AG04450 (cell line): ENCODE data around the gene TRIM24. TPM values are rescaled to one million over a fixed set of nuclear protein-coding genes. Genes with fewer than 3 reads are reported as not detected.
"Not testable (repeated sequence)": the region's sequence is repeated elsewhere in the genome, so short reads cannot be mapped to it uniquely, and the experiment has no call there.

Experiments used
- CTCF ChIA-PET: fragments of 300-600, 350-600 bp; formaldehyde crosslinking; extraction: SDS; loops from one replicate; lab custom pipeline; 2022; ENCODE audit warnings: antibody characterized with exemption, inconsistent platforms; lab: Charles Lee
- POLR2A ChIA-PET: fragments of 350-600 bp; formaldehyde crosslinking; extraction: SDS; loops from one replicate; lab custom pipeline; 2021; ENCODE audit warnings: antibody characterized with exemption, inconsistent platforms; lab: Yijun Ruan, JAX
- DNase-seq: peaks from one replicate; pipeline ENCODE4 v3.0.0-alpha.2; 2011; ENCODE audit warnings: low read depth, low spot score
- H3K27ac ChIP-seq: one replicate; pipeline ENCODE4 v1.5.1; 2012; ENCODE audit warnings: low read depth, low read length, control low read depth
- H3K27me3 ChIP-seq: one replicate; pipeline ENCODE4 v1.6.0; 2012; ENCODE audit warnings: low read length; ENCODE audit not compliant: control insufficient read depth, insufficient read depth
- H3K4me3 ChIP-seq: 2 replicates; pipeline ENCODE4 v1.5.1; 2011; ENCODE audit warnings: mild to moderate bottlenecking, low read depth, low read length, control low read depth
- H3K9me3 ChIP-seq: 2 replicates; pipeline ENCODE4 v1.5.1; 2012; ENCODE audit warnings: low read length; ENCODE audit not compliant: control insufficient read depth, insufficient read depth
- CTCF ChIP-seq: IDR thresholded peaks from 2 replicates; pipeline ENCODE4 v1.5.1; 2011; ENCODE audit warnings: low read depth, low read length, control low read depth, inconsistent platforms
- polyA plus RNA-seq: library from polyadenylated mRNA; depleted of rRNA; stranded (reverse); fragments of >200 nt; gene quantifications from 2 replicates; pipeline ENCODE4 v1.2.3, GENCODE V29; 2011

TRIM24 gene
- polyA plus RNA-seq, 1 experiment, result 9.3 TPM

GRCh38 chr7:138478499-138478908 lies 18.4 kb downstream of the TRIM24 start:
- H3K27ac ChIP-seq, result no peak overlapping the region
- H3K9me3 ChIP-seq, result no peaks in the 10 kb centered on the region
- no peak for DNase-seq
- no peaks in the 10 kb centered on the region for H3K27me3 ChIP-seq
- POLR2A ChIA-PET, result no interaction called here
- no peak for TF ChIP-seq CTCF
- CTCF ChIA-PET, result no interaction called here
- H3K4me3 ChIP-seq, result no peak overlapping the region

GRCh38 chr7:138480527-138480926 lies 20.5 kb downstream of the TRIM24 start:
- Histone ChIP-seq H3K27me3 (no peaks in the 10 kb centered on the region), H3K4me3 (no peak overlapping the region), H3K9me3 (no peaks in the 10 kb centered on the region), H3K27ac (no peak overlapping the region)
- ChIA-PET CTCF (interaction anchor here (1.1 kb wide), 1 partner anchor 25 kb away, joined by 3 read pairs; no protein-coding TSS in a partner anchor), POLR2A (no interaction called here)
- no peak for TF ChIP-seq CTCF
- DNase-seq, result no peak

- no peak for DNase-seq
- Histone ChIP-seq H3K27ac (no peak overlapping the region), H3K4me3 (no peak overlapping the region), H3K9me3 (no peaks in the 10 kb centered on the region), H3K27me3 (no peaks in the 10 kb centered on the region)
- TF ChIP-seq CTCF, result no peak
- ChIA-PET CTCF (interaction anchor here (0.6 to 1.2 kb wide), 2 partner anchors 28 to 473 kb away, joined by 3 to 6 read pairs; no protein-coding TSS in a partner anchor), POLR2A (no interaction called here)
Observed at GRCh38 chr7:138481447-138482380, 21.7 kb downstream of the TRIM24 start.

- no peaks in the 10 kb centered on the region for H3K9me3 ChIP-seq
- no peak for DNase-seq
- no peak overlapping the region for H3K27ac ChIP-seq
- no peak for TF ChIP-seq CTCF
- no peaks in the 10 kb centered on the region for H3K27me3 ChIP-seq
- POLR2A ChIA-PET, result no interaction called here
- H3K4me3 ChIP-seq, result no peak overlapping the region
- CTCF ChIA-PET, result no interaction called here
Observed at GRCh38 chr7:138483531-138483930, 23.5 kb downstream of the TRIM24 start.

GRCh38 chr7:138485508-138485907 lies 25.4 kb downstream of the TRIM24 start:
- POLR2A ChIA-PET, CTCF ChIA-PET, H3K9me3 ChIP-seq, H3K27me3 ChIP-seq, DNase-seq, H3K4me3 ChIP-seq, H3K27ac ChIP-seq: not testable (repeated sequence)

- H3K27ac ChIP-seq, CTCF ChIA-PET, POLR2A ChIA-PET, DNase-seq, H3K4me3 ChIP-seq, H3K27me3 ChIP-seq, H3K9me3 ChIP-seq: not testable (repeated sequence)
Observed at GRCh38 chr7:138489139-138489538, 29.1 kb downstream of the TRIM24 start.
